Transverse colon (tissue), 4 donors: ENCODE measurements around the gene LRG1.

Source experiments
- EP300 ChIP-seq: sonication (generic); formaldehyde crosslinking; IDR thresholded peaks from one replicate; pipeline ENCODE4 v1.6.1; 2017; ENCODE audit warnings: antibody characterized with exemption, low read depth
- POLR2A ChIP-seq: fragments of 450-650 bp; IDR thresholded peaks from one replicate; pipeline ENCODE4 v1.6.1; 2016; ENCODE audit warnings: antibody characterized with exemption, mild to moderate bottlenecking, moderate library complexity
- POLR2AphosphoS5 ChIP-seq, 3 donors: sonication (generic); formaldehyde crosslinking; IDR thresholded peaks; one replicate each; pipeline ENCODE4 v1.6.1; 2016; ENCODE audit warnings: antibody characterized with exemption in 3 of 3
- TF ChIP-seq, protein P1 (sequence below), 5 experiments: fragments of 200-600 bp in 3 of 5; fragments of 450-650 bp in 2 of 5; sonication (generic) in 3 of 5; IDR thresholded peaks; 1 replicate in 2 of 5; 2 replicates in 3 of 5; pipeline ENCODE4 v1.5.1; 2016 to 2017; ENCODE audit warnings: antibody characterized with exemption in 5 of 5, inconsistent platforms in 3 of 5, mild to moderate bottlenecking in 2 of 5, moderate library complexity in 1 of 5

DNA sequence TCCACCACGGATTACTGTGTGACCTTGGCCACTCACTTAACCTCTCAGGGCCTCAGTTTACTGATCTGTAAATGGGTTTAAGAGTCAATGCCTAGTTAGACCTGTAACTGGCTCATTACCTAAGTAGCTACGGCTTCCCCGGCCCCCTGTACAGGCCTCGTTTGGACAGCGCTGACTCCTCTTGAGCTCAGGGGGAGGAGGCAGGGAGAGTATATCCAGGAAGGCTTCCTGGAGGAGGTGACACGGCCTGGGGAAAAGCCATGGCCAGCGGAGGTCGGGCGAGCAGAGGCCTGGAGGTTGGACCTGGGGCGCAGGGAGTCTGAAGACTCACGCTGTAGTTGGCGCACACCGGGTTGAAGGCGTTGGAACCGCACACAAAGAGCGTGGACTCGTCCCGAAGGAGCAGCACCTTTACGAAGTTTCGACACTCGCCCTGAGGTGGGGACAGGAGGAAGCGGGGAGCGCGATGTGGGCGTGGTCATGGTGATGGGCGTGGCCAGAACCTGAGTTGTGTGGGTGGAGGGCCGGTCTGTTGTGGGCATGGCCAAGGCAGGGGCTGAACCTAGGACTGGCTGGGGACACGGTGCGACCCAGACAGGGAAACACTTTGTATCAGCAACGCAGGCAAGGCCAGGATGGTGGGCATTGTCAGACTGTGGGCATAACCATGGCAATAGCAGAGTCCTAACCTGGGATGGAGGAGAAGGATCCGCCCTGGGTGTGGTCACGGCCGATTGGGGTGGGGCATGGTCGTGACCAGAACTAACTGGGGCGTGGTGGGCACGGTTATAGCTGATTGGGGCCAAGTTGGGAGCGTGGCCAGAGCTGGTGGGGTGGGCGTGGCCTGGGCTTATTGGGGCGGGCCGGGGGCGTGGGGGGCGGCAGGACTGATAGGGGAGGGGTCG is 16.1 kb upstream of the LRG1 start:
- TF ChIP-seq, protein P1, sequence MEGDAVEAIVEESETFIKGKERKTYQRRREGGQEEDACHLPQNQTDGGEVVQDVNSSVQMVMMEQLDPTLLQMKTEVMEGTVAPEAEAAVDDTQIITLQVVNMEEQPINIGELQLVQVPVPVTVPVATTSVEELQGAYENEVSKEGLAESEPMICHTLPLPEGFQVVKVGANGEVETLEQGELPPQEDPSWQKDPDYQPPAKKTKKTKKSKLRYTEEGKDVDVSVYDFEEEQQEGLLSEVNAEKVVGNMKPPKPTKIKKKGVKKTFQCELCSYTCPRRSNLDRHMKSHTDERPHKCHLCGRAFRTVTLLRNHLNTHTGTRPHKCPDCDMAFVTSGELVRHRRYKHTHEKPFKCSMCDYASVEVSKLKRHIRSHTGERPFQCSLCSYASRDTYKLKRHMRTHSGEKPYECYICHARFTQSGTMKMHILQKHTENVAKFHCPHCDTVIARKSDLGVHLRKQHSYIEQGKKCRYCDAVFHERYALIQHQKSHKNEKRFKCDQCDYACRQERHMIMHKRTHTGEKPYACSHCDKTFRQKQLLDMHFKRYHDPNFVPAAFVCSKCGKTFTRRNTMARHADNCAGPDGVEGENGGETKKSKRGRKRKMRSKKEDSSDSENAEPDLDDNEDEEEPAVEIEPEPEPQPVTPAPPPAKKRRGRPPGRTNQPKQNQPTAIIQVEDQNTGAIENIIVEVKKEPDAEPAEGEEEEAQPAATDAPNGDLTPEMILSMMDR (IDR thresholded peaks at IDR 0.05) = no peak
- TF ChIP-seq EP300 (no peak), POLR2AphosphoS5 (IDR thresholded peaks at IDR 0.05) (no peak), POLR2A (no peak)
